Ovary (tissue), 9 donors: ENCODE measurements around the gene ACE. TPM values are rescaled to one million over a fixed set of nuclear protein-coding genes. Genes with fewer than 3 reads are reported as not detected.

Experiments used
- DNase-seq, 5 donors: peaks; one replicate each; pipeline ENCODE4 v3.0.0-alpha.2; 2019 to 2020
- H3K27ac ChIP-seq, 2 donors: fragments of 200-600 bp; one replicate each; pipeline versions ENCODE4 v1.5.1 to v1.8.0; 2019 to 2022
- H3K27me3 ChIP-seq: fragments of 200-600 bp; one replicate; pipeline ENCODE4 v1.8.0; 2022
- H3K36me3 ChIP-seq: fragments of 200-600 bp; sonication (generic); one replicate; pipeline ENCODE4 v1.5.1; 2019
- H3K4me1 ChIP-seq: one replicate; pipeline ENCODE4 v1.8.1; 2013; ENCODE audit warnings: mild to moderate bottlenecking, moderate library complexity; ENCODE audit not compliant: insufficient read depth
- H3K4me3 ChIP-seq: fragments of 200-600 bp; sonication (generic); one replicate; pipeline ENCODE4 v1.5.1; 2017
- H3K9me3 ChIP-seq, 2 donors: fragments of 200-600 bp in 1 of 2; sonication (generic) in 1 of 2; one replicate each; pipeline versions ENCODE4 v1.5.1 to v1.8.1; 2013 to 2019; ENCODE audit warnings: mild to moderate bottlenecking in 1 of 2, moderate library complexity in 1 of 2
- CTCF ChIP-seq, 3 donors: fragments of 450-650 bp in 2 of 3; fragments of 200-600 bp in 1 of 3; IDR thresholded peaks; one replicate each; pipeline versions ENCODE4 v1.5.1 to v1.8.0; 2016 to 2022; ENCODE audit warnings: antibody characterized with exemption in 3 of 3, mild to moderate bottlenecking in 1 of 3
- EP300 ChIP-seq: sonication (generic); formaldehyde crosslinking; IDR thresholded peaks from one replicate; pipeline ENCODE4 v1.6.1; 2017; ENCODE audit warnings: antibody characterized with exemption
- POLR2A ChIP-seq: fragments of 450-650 bp; IDR thresholded peaks from one replicate; pipeline ENCODE4 v1.6.1; 2017; ENCODE audit warnings: antibody characterized with exemption, mild to moderate bottlenecking, moderate library complexity
- WGBS, 3 donors: extraction: QIAGEN DNeasy Blood & Tissue Kit in 1 of 3; methylation state at CpG; one replicate each; pipeline versions ENCODE4 v1.1.5 to v1.1.7; 2013 to 2017; 5-methylcytosine and 5-hydroxymethylcytosine counted together
- intact Hi-C, 4 donors: fragments of 100-400 bp; cut with DNase I; formaldehyde crosslinking; loops; one replicate each; pipeline versions ENCODE4 v1.11.0 to v1.15.1; 2022 to 2023
- polyA plus RNA-seq, 2 donors: library from polyadenylated mRNA; stranded (reverse); fragments of 200-250 nt in 1 of 2; fragments of 350-450 nt in 1 of 2; fragmentation: Illumina TruSeq in 1 of 2; extraction: RNeasy Lipid Tissue Mini Kit (QIAGEN cat#74804) in 1 of 2; gene quantifications; one replicate each; pipeline ENCODE4 v1.2.3, GENCODE V29; 2013 to 2014
- total RNA-seq, 7 donors: library from RNA; depleted of rRNA in 2 of 7; stranded (reverse); fragments of >200 nt in 2 of 7; fragmentation: NEBNext Ultra II Directional in 3 of 7; extraction: Animal tissue kit (Norgen Biotek cat#: 25700) in 3 of 7; gene quantifications; one replicate each; pipeline versions ENCODE4 v1.1.0 to v1.2.4, GENCODE V29; 2016 to 2023
- donor health status: DM: no; HTN: no; CAD: no; lungs with moderate emphysema.
- donor health status: DM: no; HTN: no; CAD: no.
- donor health status: Bipolar disorder and iron deficiency.
- donor health status: DM: yes; HTN: yes; CAD: no.
- donor health status: DM: no; HTN: no; CAD: no.
- donor health status: DM: yes; HTN: yes; CAD: no.

ACE gene
- total and polyA plus RNA-seq, 9 donors = 2.9 to 8.1 (median 5.1) TPM

GRCh38 chr17:63479495-63480184 lies 2.8 kb downstream of the ACE start:
- Histone ChIP-seq H3K4me3 (no peak overlapping the region), H3K9me3 (no peaks in the 10 kb centered on the region), H3K36me3 (no peaks in the 10 kb centered on the region), H3K4me1 (peaks cover 14% of the 10 kb centered on the region), H3K27me3 (no peaks in the 10 kb centered on the region), H3K27ac (no peak overlapping the region)
- no peak for DNase-seq
- TF ChIP-seq CTCF (IDR thresholded peaks at IDR 0.05) (no peak), EP300 (no peak), POLR2A (no peak)
- intact Hi-C loops = loop anchor here in 1 of 4 donors (5.0 kb wide), 1 partner anchor 42 kb away; no protein-coding TSS in a partner anchor
- 81 to 85% (median 83%) methylated on average over 17 of the region's 17 CpGs for WGBS, 3 donors

GRCh38 chr17:63480192-63480784 lies 3.4 kb downstream of the ACE start:
- no peak overlapping the region for H3K4me3 ChIP-seq
- DNase-seq = no peak
- no peaks in the 10 kb centered on the region for H3K36me3 ChIP-seq
- intact Hi-C loops = no loop called here
- H3K27ac ChIP-seq = no peak overlapping the region
- WGBS, 3 donors = 81 to 87% (median 82%) methylated on average over 21 of the region's 21 CpGs
- H3K4me1 ChIP-seq = peaks cover 9% of the 10 kb centered on the region
- H3K27me3 ChIP-seq = no peaks in the 10 kb centered on the region
- TF ChIP-seq POLR2A (no peak), EP300 (no peak), CTCF (IDR thresholded peaks at IDR 0.05) (no peak)
- H3K9me3 ChIP-seq = no peaks in the 10 kb centered on the region

GRCh38 chr17:63480826-63481487 lies 4.1 kb downstream of the ACE start:
- intact Hi-C loops = no loop called here
- Histone ChIP-seq H3K9me3 (no peaks in the 10 kb centered on the region), H3K4me1 (peaks cover 7% of the 10 kb centered on the region), H3K27me3 (no peaks in the 10 kb centered on the region), H3K36me3 (no peaks in the 10 kb centered on the region), H3K4me3 (no peak overlapping the region), H3K27ac (no peak overlapping the region)
- no peak for DNase-seq
- WGBS, 3 donors = 75 to 83% (median 78%) methylated on average over 11 of the region's 11 CpGs
- no peak for TF ChIP-seq POLR2A
- TF ChIP-seq CTCF (IDR thresholded peaks at IDR 0.05) = no peak
- no peak for TF ChIP-seq EP300

- Histone ChIP-seq H3K36me3 (no peaks in the 10 kb centered on the region), H3K4me3 (no peak overlapping the region), H3K27me3 (no peaks in the 10 kb centered on the region), H3K9me3 (no peaks in the 10 kb centered on the region), H3K4me1 (peaks cover 7% of the 10 kb centered on the region), H3K27ac (no peak overlapping the region)
- no peak for TF ChIP-seq EP300
- no peak for TF ChIP-seq POLR2A
- TF ChIP-seq CTCF (IDR thresholded peaks at IDR 0.05) = no peak
- intact Hi-C loops = no loop called here
- no peak for DNase-seq
- 86 to 92% (median 91%) methylated on average over 16 of the region's 16 CpGs for WGBS, 3 donors
Observed at GRCh38 chr17:63481488-63481870, 4.6 kb downstream of the ACE start.
